Measurements from ENCODE around the gene FOS. TPM values are rescaled to one million over a fixed set of nuclear protein-coding genes. Genes with fewer than 3 reads are reported as not detected.
A peak's percentile ranks its signal among the peaks of the same experiment; 100 is the strongest.

Gene FOS
- total RNA-seq, 1 experiment from 2014 or later = 23.9 TPM

GRCh38 chr14:75278422-75279152 is at the start of gene FOS (continued):
- TF ChIP-seq TEAD4 (CRISPR knock-in tag; IDR thresholded peaks at IDR 0.05) (peak; percentile 19; the same call in 1 of the 2 replicates), ZNF317 (CRISPR knock-in tag; IDR thresholded peaks at IDR 0.05; ENCODE audit: borderline replicate concordance, low read depth) (no peak), ELF4 (CRISPR knock-in tag; IDR thresholded peaks at IDR 0.05; ENCODE audit: low read depth) (no peak), ZNF121 (CRISPR knock-in tag; IDR thresholded peaks at IDR 0.05) (peak; percentile 11; the same call in 1 of the 2 replicates), GRHL2 (CRISPR knock-in tag; IDR thresholded peaks at IDR 0.05; ENCODE audit: insufficient replicate concordance, severe bottlenecking) (no peak), AFF4 (CRISPR knock-in tag; IDR thresholded peaks at IDR 0.05; ENCODE audit: borderline replicate concordance) (no peak), ERG (CRISPR knock-in tag; IDR thresholded peaks at IDR 0.05) (peak; percentile 76; the same call in 1 of the 2 replicates), PRRX2 (CRISPR knock-in tag; IDR thresholded peaks at IDR 0.05) (no peak; the same call in 1 of the 2 replicates), ZNF532 (CRISPR knock-in tag; IDR thresholded peaks at IDR 0.05; ENCODE audit: borderline replicate concordance) (no peak), PREB (CRISPR knock-in tag; IDR thresholded peaks at IDR 0.05; ENCODE audit: borderline replicate concordance) (no peak), ETV6 (CRISPR knock-in tag; IDR thresholded peaks at IDR 0.05) (peak; percentile 64; the same call in 1 of the 2 replicates), ESRRA (CRISPR knock-in tag; IDR thresholded peaks at IDR 0.05; ENCODE audit: borderline replicate concordance) (0 out of 2 replicates have a peak, but pooled peaks have one; percentile 63), ZNF423 (CRISPR knock-in tag; IDR thresholded peaks at IDR 0.05) (no peak), OVOL2 (CRISPR knock-in tag; IDR thresholded peaks at IDR 0.05; ENCODE audit: borderline replicate concordance) (no peak), HMGXB4 (CRISPR knock-in tag; IDR thresholded peaks at IDR 0.05) (peak; percentile 65; the same call in 1 of the 2 replicates), ZNF138 (CRISPR knock-in tag; conservative IDR thresholded peaks at IDR 0.05) (no peak), ZNF281 (CRISPR knock-in tag; IDR thresholded peaks at IDR 0.05) (no peak), E2F1 (CRISPR knock-in tag; IDR thresholded peaks at IDR 0.05) (no peak)

Measured in WTC11 (cell line).